Ascending aorta (tissue), 2 donors: Measurements from ENCODE around the gene DDX5. TPM values are rescaled to one million over a fixed set of nuclear protein-coding genes. Genes with fewer than 3 reads are reported as not detected.

Experiments used
- DNase-seq, 2 donors: peaks; one replicate each; pipeline ENCODE4 v3.0.0-alpha.2; 2019; ENCODE audit warnings: low spot score in 2 of 2
- H3K27ac ChIP-seq, 2 donors: fragments of 200-600 bp; sonication (generic); one replicate each; pipeline ENCODE4 v1.5.1; 2016 to 2017; ENCODE audit warnings: mild to moderate bottlenecking in 1 of 2
- H3K27me3 ChIP-seq: fragments of 200-600 bp; sonication (generic); one replicate; pipeline ENCODE4 v1.5.1; 2017
- H3K36me3 ChIP-seq, 2 donors: fragments of 200-600 bp; sonication (generic); one replicate each; pipeline ENCODE4 v1.5.1; 2016
- H3K4me1 ChIP-seq, 2 donors: fragments of 200-600 bp; sonication (generic); one replicate each; pipeline ENCODE4 v1.5.1; 2016 to 2017; ENCODE audit warnings: mild to moderate bottlenecking in 1 of 2
- H3K4me3 ChIP-seq, 2 donors: fragments of 200-600 bp; sonication (generic); one replicate each; pipeline ENCODE4 v1.5.1; 2016 to 2017; ENCODE audit warnings: mild to moderate bottlenecking in 1 of 2
- H3K9me3 ChIP-seq, 2 donors: fragments of 200-600 bp; sonication (generic); one replicate each; pipeline ENCODE4 v1.5.1; 2016
- CTCF ChIP-seq, 3 experiments: fragments of 200-600 bp in 2 of 3; fragments of 450-650 bp in 1 of 3; sonication (generic) in 2 of 3; IDR thresholded peaks; one replicate each; pipeline ENCODE4 v1.5.1; 2016 to 2019; ENCODE audit warnings: antibody characterized with exemption in 3 of 3, mild to moderate bottlenecking in 1 of 3, moderate library complexity in 1 of 3
- intact Hi-C: fragments of 100-400 bp; cut with DNase I; formaldehyde crosslinking; loops from one replicate; pipeline ENCODE4 v1.15.1; 2023
- total RNA-seq: library from RNA; depleted of rRNA; stranded (reverse); fragments of >200 nt; gene quantifications from one replicate; pipeline ENCODE4 v1.1.0, GENCODE V29; 2016

DDX5 gene
- total RNA-seq, 1 donor from 2014 or later = 564 TPM

- DNase-seq = no peak
- no peak overlapping the region for H3K27ac ChIP-seq
- TF ChIP-seq CTCF (IDR thresholded peaks at IDR 0.05) = no peak
- intact Hi-C loops = no loop called here
- no peaks in the 10 kb centered on the region for H3K36me3 ChIP-seq
- no peaks in the 10 kb centered on the region for H3K27me3 ChIP-seq
- no peaks in the 10 kb centered on the region for H3K4me1 ChIP-seq
- H3K4me3 ChIP-seq = no peak overlapping the region
- no peaks in the 10 kb centered on the region for H3K9me3 ChIP-seq
Observed at GRCh38 chr17:64455993-64456885, 49.9 kb downstream of the DDX5 start.

- H3K27me3 ChIP-seq = no peaks in the 10 kb centered on the region
- no peaks in the 10 kb centered on the region for H3K4me1 ChIP-seq
- no peak for TF ChIP-seq CTCF (IDR thresholded peaks at IDR 0.05)
- H3K27ac ChIP-seq = peak overlapping the region; percentile 34 to 46
- H3K36me3 ChIP-seq = no peaks in the 10 kb centered on the region
- intact Hi-C loops = no loop called here
- H3K9me3 ChIP-seq = no peaks in the 10 kb centered on the region
- DNase-seq = no peak
- H3K4me3 ChIP-seq = no peak overlapping the region
Observed at GRCh38 chr17:64449545-64449944, 56.5 kb downstream of the DDX5 start.

- Histone ChIP-seq H3K27ac (peak within 1 kb of the TSS; percentile 34 to 46), H3K4me1 (no peaks in the 10 kb centered on the region), H3K4me3 (no peak within 1 kb of the TSS), H3K36me3 (no peaks in the 10 kb centered on the region), H3K9me3 (no peaks in the 10 kb centered on the region), H3K27me3 (no peaks in the 10 kb centered on the region)
- DNase-seq = peak in 1 of 2 donors; percentile 68
- TF ChIP-seq CTCF (IDR thresholded peaks at IDR 0.05) = no peak
- intact Hi-C loops = no loop called here
Observed at GRCh38 chr17:64448665-64449512, 57.2 kb downstream of the DDX5 start, which contains the start of gene MILR1. TSS of gene MILR1 (plus strand) at chr17:64449115. CDS start at chr17:64449169, 54 bp downstream.

Other genes starting within 250 kb of the DDX5 start
- 94.6 TPM for gene TEX2, start 243.0 kb downstream of the DDX5 start, total RNA-seq
- gene PECAM1, start 115.4 kb downstream of the DDX5 start, total RNA-seq = 325 TPM
- 6.2 TPM for gene MILR1, start 57.2 kb downstream of the DDX5 start, total RNA-seq
- gene POLG2, start 9.2 kb downstream of the DDX5 start, total RNA-seq = 1.5 TPM
- gene CEP95, start 688 bp upstream of the DDX5 start, total RNA-seq = 6.9 TPM
- 17.6 TPM for gene SMURF2, start 156.0 kb upstream of the DDX5 start, total RNA-seq